Ovary (tissue), 3 donors: ENCODE measurements around the gene TULP1.

ENCODE experiments used
- POLR2A ChIP-seq: fragments of 450-650 bp; IDR thresholded peaks from one replicate; pipeline ENCODE4 v1.6.1; 2017; ENCODE audit warnings: antibody characterized with exemption, mild to moderate bottlenecking, moderate library complexity
- TF ChIP-seq, protein P1 (sequence below), 3 donors: fragments of 450-650 bp in 2 of 3; fragments of 200-600 bp in 1 of 3; IDR thresholded peaks; one replicate each; pipeline versions ENCODE4 v1.5.1 to v1.8.0; 2016 to 2022; ENCODE audit warnings: antibody characterized with exemption in 3 of 3, mild to moderate bottlenecking in 1 of 3
- donor health status: DM: no; HTN: no; CAD: no.

DNA sequence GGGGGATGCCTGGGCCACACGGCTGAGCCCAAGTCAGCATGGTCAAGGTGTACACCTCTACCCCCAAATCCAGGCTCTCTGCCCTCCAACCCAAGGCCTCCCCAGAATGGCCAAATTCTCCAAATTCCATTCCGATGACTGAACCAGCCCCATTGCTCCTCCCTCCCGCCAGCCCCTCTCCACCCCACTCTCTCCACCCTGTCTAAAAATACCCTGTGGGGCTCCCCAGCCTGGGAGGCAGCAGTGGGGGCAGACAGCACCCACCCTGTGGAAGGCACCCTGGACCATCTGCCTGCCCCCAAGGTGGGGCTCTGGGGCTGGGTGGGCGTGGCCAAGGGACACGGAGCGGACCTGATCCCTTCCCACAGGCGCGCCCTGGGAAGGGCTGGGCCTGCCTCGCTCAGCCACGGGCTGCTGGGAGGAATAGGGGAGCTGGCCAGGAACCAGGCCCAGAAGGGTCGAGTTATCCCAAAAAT, 27.3 kb downstream of the TULP1 start:
- TF ChIP-seq, protein P1, sequence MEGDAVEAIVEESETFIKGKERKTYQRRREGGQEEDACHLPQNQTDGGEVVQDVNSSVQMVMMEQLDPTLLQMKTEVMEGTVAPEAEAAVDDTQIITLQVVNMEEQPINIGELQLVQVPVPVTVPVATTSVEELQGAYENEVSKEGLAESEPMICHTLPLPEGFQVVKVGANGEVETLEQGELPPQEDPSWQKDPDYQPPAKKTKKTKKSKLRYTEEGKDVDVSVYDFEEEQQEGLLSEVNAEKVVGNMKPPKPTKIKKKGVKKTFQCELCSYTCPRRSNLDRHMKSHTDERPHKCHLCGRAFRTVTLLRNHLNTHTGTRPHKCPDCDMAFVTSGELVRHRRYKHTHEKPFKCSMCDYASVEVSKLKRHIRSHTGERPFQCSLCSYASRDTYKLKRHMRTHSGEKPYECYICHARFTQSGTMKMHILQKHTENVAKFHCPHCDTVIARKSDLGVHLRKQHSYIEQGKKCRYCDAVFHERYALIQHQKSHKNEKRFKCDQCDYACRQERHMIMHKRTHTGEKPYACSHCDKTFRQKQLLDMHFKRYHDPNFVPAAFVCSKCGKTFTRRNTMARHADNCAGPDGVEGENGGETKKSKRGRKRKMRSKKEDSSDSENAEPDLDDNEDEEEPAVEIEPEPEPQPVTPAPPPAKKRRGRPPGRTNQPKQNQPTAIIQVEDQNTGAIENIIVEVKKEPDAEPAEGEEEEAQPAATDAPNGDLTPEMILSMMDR (IDR thresholded peaks at IDR 0.05), result no peak
- TF ChIP-seq POLR2A, result no peak
